ENCODE measurements around the gene PUS3. TPM values are rescaled to one million over a fixed set of nuclear protein-coding genes. Genes with fewer than 3 reads are reported as not detected.

Gene PUS3
- polyA plus RNA-seq, 1 experiment = 13.2 TPM

GRCh38 chr11:125846188-125846587 lies 56.8 kb downstream of the PUS3 start:
- TF ChIP-seq CTCF (IDR thresholded peaks at IDR 0.05; ENCODE audit: low read depth, low read length) = no peak
- POLR2A ChIA-PET = no interaction called here
- no peaks in the 10 kb centered on the region for H3K27me3 ChIP-seq (ENCODE audit: control insufficient read depth, insufficient read depth, low read length)
- CTCF ChIA-PET = no interaction called here
- no peak for DNase-seq (ENCODE audit: low read depth, low spot score)
- no peak overlapping the region for H3K4me3 ChIP-seq (ENCODE audit: low read depth, low read length)
- H3K27ac ChIP-seq (ENCODE audit: low read depth, low read length) = no peak overlapping the region
- peaks cover 12% of the 10 kb centered on the region; the same call in 1 of the 2 replicates for H3K9me3 ChIP-seq (ENCODE audit: control insufficient read depth, insufficient read depth, low read length)

Other genes with a start within 250 kb of the PUS3 start
- not detected in 2 replicates for gene ACRV1, start 222.4 kb downstream of the PUS3 start, polyA plus RNA-seq (2011; rRNA removed)
- not detected in 2 replicates for gene PATE1, start 156.9 kb downstream of the PUS3 start, polyA plus RNA-seq (2011; rRNA removed)
- gene PATE2, start 124.4 kb downstream of the PUS3 start, polyA plus RNA-seq (2011; rRNA removed) = not detected in 2 replicates
- gene PATE3, start 115.1 kb downstream of the PUS3 start, polyA plus RNA-seq (2011; rRNA removed) = not detected in 2 replicates
- gene PATE4, start 69.9 kb downstream of the PUS3 start, polyA plus RNA-seq (2011; rRNA removed) = not detected in 2 replicates
- gene HYLS1, start 15.5 kb downstream of the PUS3 start, polyA plus RNA-seq (2011; rRNA removed) = 5.0 and 7.0 TPM in 2 replicates
- gene DDX25, start 1.3 kb upstream of the PUS3 start, polyA plus RNA-seq (2011; rRNA removed) = not detected in 2 replicates
- not detected in 2 replicates for gene VSIG10L2, start 42.8 kb upstream of the PUS3 start, polyA plus RNA-seq (2011; rRNA removed)
- gene CDON, start 159.7 kb upstream of the PUS3 start, polyA plus RNA-seq (2011; rRNA removed) = 2.6 and 4.0 TPM in 2 replicates

Data from AG04450 (cell line).